ENCODE measurements around the gene LRRN4CL.

DNA sequence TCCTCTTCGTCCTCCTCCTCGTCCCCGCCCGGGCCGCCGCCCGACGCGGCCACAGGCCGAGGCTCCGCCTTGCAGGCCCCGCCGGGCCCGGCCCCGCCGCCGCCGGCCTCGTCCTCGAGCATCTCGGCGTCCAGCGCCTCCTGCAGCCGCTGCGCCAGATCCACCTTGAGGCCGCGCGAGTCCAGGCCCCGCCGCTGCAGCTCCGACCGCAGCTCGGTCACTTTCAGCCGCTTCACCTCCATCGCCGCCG, 37.5 kb upstream of the LRRN4CL start:
- no peak for TF ChIP-seq POLR2AphosphoS5 (IDR thresholded peaks at IDR 0.05)
- no peak for TF ChIP-seq CTCF (IDR thresholded peaks at IDR 0.05)
- no peak for TF ChIP-seq POLR2A (IDR thresholded peaks at IDR 0.05)
